HepG2 (cell line): ENCODE results near the gene TSPAN11. TPM values are rescaled to one million over a fixed set of nuclear protein-coding genes. Genes with fewer than 3 reads are reported as not detected.

Experiments used
- ATAC-seq: fragments of 200-7000 bp; cut with Tn5 transposase; 3 replicates; pipeline ENCODE4 v1.9.1; 2020; ENCODE audit warnings: mild to moderate bottlenecking, moderate library complexity
- BruUV-seq: library from RNA; stranded (reverse); fragments of 400-500 nt; replicated peaks from 2 replicates; lab custom pipeline; 2021; lab: Mats Ljungman, UMichigan
- CTCF ChIA-PET: fragments of 300-600 bp; formaldehyde crosslinking; extraction: SDS; loops from one replicate; lab custom pipeline; 2021; ENCODE audit warnings: low total read pairs, inconsistent platforms, low intra/inter-chr PET ratio; lab: Yijun Ruan, JAX
- POLR2A ChIA-PET: fragments of 350-600 bp; sonication (Branson Sonifier 250); formaldehyde crosslinking; loops from one replicate; lab custom pipeline; 2020; ENCODE audit warnings: antibody characterized with exemption, inconsistent platforms; lab: Yijun Ruan, JAX
- DNase-seq: peaks from one replicate; pipeline ENCODE4 v3.0.0-alpha.2; 2015; ENCODE audit warnings: low spot score
- FAIRE-seq: peaks from 3 replicates; lab custom pipeline; 2011; peaks lifted over from hg19 to GRCh38; lab: Jason Lieb, UNC
- H2AFZ ChIP-seq: one replicate; pipeline ENCODE4 v1.6.1; 2011; ENCODE audit warnings: low read length, inconsistent platforms
- H3K27ac ChIP-seq: fragments of 300-600 bp; 3 replicates; pipeline ENCODE4 v1.8.0; 2011; ENCODE audit warnings: mixed run types, mild to moderate bottlenecking, mixed read lengths, low read length, inconsistent platforms; ENCODE audit not compliant: insufficient read depth; ENCODE audit errors: extremely low read length
- H3K27me3 ChIP-seq, 2 experiments: fragments of 200-600 bp in 1 of 2; 2 replicates in 1 of 2; 3 replicates in 1 of 2; pipeline versions ENCODE4 v1.6.0 to v1.8.0; 2011; ENCODE audit warnings: low read length in 2 of 2, mild to moderate bottlenecking in 2 of 2, moderate library complexity in 2 of 2, inconsistent platforms in 1 of 2; ENCODE audit not compliant: insufficient read depth in 2 of 2, control insufficient read depth in 1 of 2
- H3K36me3 ChIP-seq, 2 experiments: fragments of 200-600 bp in 1 of 2; replicated peaks in 1 of 2; 2 replicates in 1 of 2; 3 replicates in 1 of 2; pipeline versions ENCODE4 v1.5.1 to v1.8.0; 2011; ENCODE audit warnings: low read length in 2 of 2, inconsistent platforms in 1 of 2; ENCODE audit not compliant: insufficient read depth in 2 of 2, control insufficient read depth in 1 of 2
- H3K4me1 ChIP-seq: 2 replicates; pipeline ENCODE4 v1.5.1; 2012; ENCODE audit warnings: low read length, inconsistent platforms; ENCODE audit not compliant: insufficient read depth
- H3K4me2 ChIP-seq: 2 replicates; pipeline ENCODE4 v1.6.0; 2011; ENCODE audit warnings: low read depth, low read length, inconsistent platforms
- H3K4me3 ChIP-seq, 3 experiments: fragments of 200-600 bp in 1 of 3; sonication (generic), shearing (Covaris generic) in 1 of 3; replicated peaks in 1 of 3; 2 replicates each; pipeline ENCODE4 v1.5.1; 2011 to 2016; ENCODE audit warnings: low read length in 3 of 3, inconsistent platforms in 2 of 3, low read depth in 2 of 3, mild to moderate bottlenecking in 2 of 3, control low read depth in 1 of 3, mixed read lengths in 1 of 3; ENCODE audit not compliant: insufficient read depth in 1 of 3
- H3K79me2 ChIP-seq: one replicate; pipeline ENCODE4 v1.6.1; 2011; ENCODE audit warnings: low read length, inconsistent platforms; ENCODE audit not compliant: insufficient read depth
- H3K9ac ChIP-seq: 2 replicates; pipeline ENCODE4 v1.6.0; 2011; ENCODE audit warnings: mild to moderate bottlenecking, low read depth, low read length, inconsistent platforms; ENCODE audit not compliant: insufficient read depth
- H3K9me3 ChIP-seq: 2 replicates; pipeline ENCODE4 v1.5.1; 2012; ENCODE audit warnings: mild to moderate bottlenecking, low read length
- H4K20me1 ChIP-seq: 2 replicates; pipeline ENCODE4 v1.6.0; 2011; ENCODE audit warnings: inconsistent platforms, mild to moderate bottlenecking, low read length, moderate library complexity; ENCODE audit not compliant: insufficient read depth
- CENPBD1 ChIP-seq: sonication (generic); formaldehyde crosslinking; IDR thresholded peaks from 2 replicates; pipeline ENCODE4 v1.8.0; 2022; ENCODE audit warnings: missing genetic modification reagents, low read depth, mild to moderate bottlenecking, borderline replicate concordance
- ETV6 ChIP-seq: sonication (generic); formaldehyde crosslinking; conservative IDR thresholded peaks from 2 replicates; pipeline ENCODE4 v1.4.0; 2020; ENCODE audit warnings: missing genetic modification reagents
- FLYWCH1 ChIP-seq: sonication (generic); formaldehyde crosslinking; IDR thresholded peaks from 2 replicates; pipeline ENCODE4 v1.8.1; 2023; ENCODE audit warnings: mild to moderate bottlenecking, missing genetic modification reagents
- HNRNPK ChIP-seq: fragments of 200-400 bp; formaldehyde crosslinking; IDR thresholded peaks from 2 replicates; pipeline ENCODE4 v1.6.1; 2018; ENCODE audit warnings: low read length, low read depth, moderate library complexity, mild to moderate bottlenecking; ENCODE audit not compliant: poor library complexity, severe bottlenecking
- IRX3 ChIP-seq: sonication (generic); formaldehyde crosslinking; IDR thresholded peaks from 2 replicates; pipeline ENCODE4 v1.8.1; 2023; ENCODE audit warnings: mild to moderate bottlenecking, low read depth, missing genetic modification reagents, borderline replicate concordance
- SMAD3 ChIP-seq: sonication (generic); formaldehyde crosslinking; IDR thresholded peaks from 2 replicates; pipeline ENCODE4 v1.4.0; 2020; ENCODE audit warnings: missing genetic modification reagents
- ZNF407 ChIP-seq: sonication (generic); formaldehyde crosslinking; IDR thresholded peaks from one replicate; pipeline ENCODE4 v1.5.1; 2020; ENCODE audit warnings: mild to moderate bottlenecking, missing genetic modification reagents; ENCODE audit errors: not compliant biosample characterization
- WGBS: methylation state at CpG from one replicate; pipeline ENCODE4 v1.1.6; 2017; ENCODE audit warnings: low lambda C conversion rate; 5-methylcytosine and 5-hydroxymethylcytosine counted together
- in situ Hi-C: cut with HindIII; loops from 2 replicates; pipeline ENCODE4 v1.10.0; 2017; ENCODE audit warnings: low pct_unique_long_range_greater_than_20kb; ENCODE audit not compliant: extremely low pct_ligation_motif_present
- intact Hi-C: fragments of 100-400 bp; cut with micrococcal nuclease; formaldehyde crosslinking; loops from one replicate; pipeline ENCODE4 v1.10.0; 2022; ENCODE audit not compliant: unreplicated experiment
- polyA plus RNA-seq, 8 experiments: library from polyadenylated mRNA; depleted of rRNA in 3 of 8; stranded (reverse) in 7 of 8; unstranded in 1 of 8; fragments of >200 nt; fragmentation: Illumina TruSeq in 4 of 8; extraction: Trizol in 4 of 8; gene quantifications; 2 replicates each; pipeline versions ENCODE4 v1.2.1 to v1.2.3, GENCODE V29; 2011 to 2016; ENCODE audit warnings: low read depth in 4 of 8, missing spikeins in 1 of 8, mixed read lengths in 1 of 8; ENCODE audit not compliant: insufficient read depth in 1 of 8
- total RNA-seq, 5 experiments: library from RNA; depleted of rRNA; stranded (reverse); fragments of >200 nt; fragmentation: Illumina TruSeq; extraction: Trizol; gene quantifications; 2 replicates each; pipeline ENCODE4 v1.2.3, GENCODE V29; 2016; ENCODE audit warnings: low read depth in 1 of 5

TSPAN11 gene
- total and polyA plus RNA-seq, 2 of the 13 experiments (the other 11 are each of a cell fraction or from before 2014, with no cell fraction given), result 0.01 to 0.07 TPM

- H4K20me1 ChIP-seq, result no peaks in the 10 kb centered on the region
- H3K4me1 ChIP-seq, result no peaks in the 10 kb centered on the region
- no peaks in the 10 kb centered on the region for H3K9me3 ChIP-seq
- TF ChIP-seq ETV6 (CRISPR knock-in tag) (no peak), FLYWCH1 (CRISPR knock-in tag) (no peak), CENPBD1 (CRISPR knock-in tag) (no peak), ZNF407 (CRISPR knock-in tag) (no peak), IRX3 (CRISPR knock-in tag) (no peak), SMAD3 (CRISPR knock-in tag) (no peak), HNRNPK (no peak)
- no peaks in the 10 kb centered on the region for H3K79me2 ChIP-seq
- WGBS, result 35% methylated on average over 3 of the region's 5 CpGs
- no peak for FAIRE-seq
- no peak overlapping the region for H3K9ac ChIP-seq
- no peak overlapping the region for H2AFZ ChIP-seq
- BruUV-seq, result no TSS peak
- CTCF ChIA-PET, result no interaction called here
- intact Hi-C loops (no loop called here), in situ Hi-C loops (no loop called here)
- POLR2A ChIA-PET, result no interaction called here
- H3K36me3 ChIP-seq, result no peaks in the 10 kb centered on the region
- H3K27me3 ChIP-seq, result peaks cover 3 to 59% of the 10 kb centered on the region in 2 experiments; a peak in 4 of 5 replicates
- DNase-seq, result no peak
- no peak overlapping the region for H3K27ac ChIP-seq
- H3K4me3 ChIP-seq, result no peak overlapping the region
- ATAC-seq, result no peak
- H3K4me2 ChIP-seq, result no peak overlapping the region
Observed at GRCh38 chr12:30930641-30931040, 4.1 kb downstream of the TSPAN11 start.
